Cardiac muscle cell (in vitro differentiated cells and primary cell): ENCODE results near the gene ANKK1. TPM values are rescaled to one million over a fixed set of nuclear protein-coding genes. Genes with fewer than 3 reads are reported as not detected.

ENCODE experiments used
- DNase-seq, 2 donors: peaks; one replicate each; pipeline versions ENCODE4 v3.0.0 to v3.0.0-alpha.2; 2010 to 2017; ENCODE audit warnings: low read depth in 1 of 2, low spot score in 1 of 2
- H3K27ac ChIP-seq: fragments of 200-600 bp; sonication (generic); 2 replicates; pipeline ENCODE4 v1.5.1; 2016
- H3K27me3 ChIP-seq: fragments of 200-600 bp; sonication (generic); 2 replicates; pipeline ENCODE4 v1.6.0; 2016; ENCODE audit warnings: control low read depth
- H3K36me3 ChIP-seq: fragments of 200-600 bp; sonication (generic); 2 replicates; pipeline ENCODE4 v1.5.1; 2016; ENCODE audit warnings: control low read depth
- H3K4me1 ChIP-seq: fragments of 200-600 bp; sonication (generic); 2 replicates; pipeline ENCODE4 v1.8.1; 2017; ENCODE audit warnings: low read depth, mild to moderate bottlenecking, mixed run types
- H3K4me3 ChIP-seq: fragments of 200-600 bp; sonication (generic); 2 replicates; pipeline ENCODE4 v1.5.1; 2016; ENCODE audit warnings: mild to moderate bottlenecking
- H3K9me3 ChIP-seq: fragments of 200-600 bp; sonication (generic); 2 replicates; pipeline ENCODE4 v1.5.1; 2017; ENCODE audit warnings: low read depth, mild to moderate bottlenecking, control low read depth
- polyA plus RNA-seq: library from polyadenylated mRNA; unstranded; fragments of >200 nt; fragmentation: Nextera tagmentation; extraction: Ambion mirVana; gene quantifications from 2 replicates; pipeline ENCODE4 v1.2.1, GENCODE V29; 2016
- total RNA-seq: library from RNA; depleted of rRNA; stranded (reverse); fragments of >200 nt; gene quantifications from 2 replicates; pipeline ENCODE4 v1.2.3, GENCODE V29; 2016
- TF ChIP-seq, protein P1 (sequence below): IDR thresholded peaks from 2 replicates; pipeline ENCODE4 v1.5.1; 2012; ENCODE audit warnings: low read depth, mild to moderate bottlenecking, low read length

The ANKK1 gene
- total and polyA plus RNA-seq, 2 experiments from 2014 or later = 0.09 TPM; not detected in 1

DNA sequence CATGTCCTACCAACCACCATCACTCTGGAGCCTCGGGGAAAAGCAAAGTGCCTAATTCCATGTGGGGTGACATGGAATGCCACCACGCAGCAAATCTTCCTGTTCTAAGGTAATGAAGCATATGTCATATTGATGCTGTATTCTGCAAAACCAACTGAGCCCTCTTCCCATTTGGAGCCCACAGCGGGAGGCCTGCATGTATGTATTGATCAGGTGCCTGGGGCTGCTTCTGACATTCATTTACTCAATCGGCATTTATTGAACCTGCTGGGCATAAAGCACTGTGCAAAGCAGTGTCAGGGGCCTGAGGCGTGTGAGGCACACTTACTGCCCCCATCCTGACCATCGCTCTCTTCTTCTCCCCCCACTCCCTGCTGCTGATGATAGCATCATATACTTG is 39.1 kb downstream of the ANKK1 start:
- Histone ChIP-seq H3K9me3 (no peaks in the 10 kb centered on the region), H3K36me3 (no peaks in the 10 kb centered on the region), H3K27me3 (no peaks in the 10 kb centered on the region)

DNA sequence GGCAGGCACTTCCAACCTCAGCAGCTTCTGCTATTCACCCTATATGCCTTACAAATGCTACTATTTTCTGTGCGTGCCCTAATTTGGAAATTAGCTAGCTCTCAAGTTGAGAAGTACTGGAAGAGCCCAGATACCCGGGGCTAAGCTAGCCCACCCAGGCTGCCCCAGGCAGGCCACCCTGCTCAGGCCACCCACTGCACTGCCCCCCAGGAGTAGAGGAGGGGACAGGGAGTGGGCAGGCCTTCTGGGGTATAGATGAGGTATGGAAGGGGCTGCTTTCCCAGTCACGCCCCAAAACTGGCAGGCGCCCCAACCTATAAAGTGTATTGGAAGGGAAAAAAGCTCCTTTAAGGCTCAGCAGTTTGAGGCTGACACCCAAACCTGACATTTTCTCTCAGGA is 44.2 kb downstream of the ANKK1 start:
- no peaks in the 10 kb centered on the region for H3K9me3 ChIP-seq
- H3K4me1 ChIP-seq = peaks cover 7% of the 10 kb centered on the region
- H3K27me3 ChIP-seq = no peaks in the 10 kb centered on the region
- no peak for DNase-seq
- TF ChIP-seq, protein P1, sequence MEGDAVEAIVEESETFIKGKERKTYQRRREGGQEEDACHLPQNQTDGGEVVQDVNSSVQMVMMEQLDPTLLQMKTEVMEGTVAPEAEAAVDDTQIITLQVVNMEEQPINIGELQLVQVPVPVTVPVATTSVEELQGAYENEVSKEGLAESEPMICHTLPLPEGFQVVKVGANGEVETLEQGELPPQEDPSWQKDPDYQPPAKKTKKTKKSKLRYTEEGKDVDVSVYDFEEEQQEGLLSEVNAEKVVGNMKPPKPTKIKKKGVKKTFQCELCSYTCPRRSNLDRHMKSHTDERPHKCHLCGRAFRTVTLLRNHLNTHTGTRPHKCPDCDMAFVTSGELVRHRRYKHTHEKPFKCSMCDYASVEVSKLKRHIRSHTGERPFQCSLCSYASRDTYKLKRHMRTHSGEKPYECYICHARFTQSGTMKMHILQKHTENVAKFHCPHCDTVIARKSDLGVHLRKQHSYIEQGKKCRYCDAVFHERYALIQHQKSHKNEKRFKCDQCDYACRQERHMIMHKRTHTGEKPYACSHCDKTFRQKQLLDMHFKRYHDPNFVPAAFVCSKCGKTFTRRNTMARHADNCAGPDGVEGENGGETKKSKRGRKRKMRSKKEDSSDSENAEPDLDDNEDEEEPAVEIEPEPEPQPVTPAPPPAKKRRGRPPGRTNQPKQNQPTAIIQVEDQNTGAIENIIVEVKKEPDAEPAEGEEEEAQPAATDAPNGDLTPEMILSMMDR = no peak
- no peak overlapping the region for H3K4me3 ChIP-seq
- no peaks in the 10 kb centered on the region for H3K36me3 ChIP-seq
- H3K27ac ChIP-seq = no peak overlapping the region

More for the DNA sequence above, 39.1 kb downstream of the ANKK1 start:
- Histone ChIP-seq H3K4me3 (no peak overlapping the region), H3K27ac (no peak overlapping the region), H3K4me1 (peaks cover 7% of the 10 kb centered on the region)
- DNase-seq = no peak
- TF ChIP-seq, protein P1 = no peak

DNA sequence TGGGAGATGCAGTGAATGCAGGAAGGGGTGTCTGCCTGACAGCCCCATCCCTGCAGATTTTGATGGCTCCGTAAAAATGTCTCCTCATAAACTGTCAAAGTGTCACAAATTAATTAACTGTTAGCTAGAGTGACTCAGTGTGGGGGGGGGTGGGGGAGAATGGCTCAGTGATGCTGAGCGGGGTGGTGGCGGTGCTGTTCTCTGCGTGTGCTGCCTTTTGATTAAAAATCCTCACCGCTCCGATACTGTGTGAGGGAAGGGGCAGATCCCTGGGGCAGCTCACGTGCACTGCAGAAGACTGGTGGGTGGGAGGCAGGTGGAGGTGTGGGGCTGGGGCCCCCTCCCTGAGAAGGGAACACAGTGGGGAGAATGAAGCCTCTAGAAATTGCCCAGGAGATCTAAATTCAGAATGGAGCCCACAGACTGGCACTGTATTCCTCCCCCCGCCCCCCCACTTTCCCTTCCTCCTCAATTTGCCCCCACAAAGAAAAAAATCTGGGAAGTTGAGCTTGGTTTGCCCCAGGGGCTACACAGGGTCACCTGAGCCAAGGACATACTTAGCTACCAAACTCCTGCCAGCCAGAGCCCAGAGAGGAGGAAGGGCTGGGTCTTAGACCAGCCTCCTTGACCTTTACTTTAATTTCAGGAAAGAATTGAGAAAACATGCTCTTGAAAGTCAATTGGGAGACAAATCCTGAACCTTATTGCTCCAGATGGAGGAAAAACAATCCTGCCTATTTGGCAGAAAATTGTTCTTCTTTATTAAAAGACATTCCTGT is 47.8 kb downstream of the ANKK1 start:
- Histone ChIP-seq H3K27me3 (no peaks in the 10 kb centered on the region), H3K9me3 (no peaks in the 10 kb centered on the region), H3K36me3 (no peaks in the 10 kb centered on the region), H3K4me3 (no peak overlapping the region), H3K4me1 (no peaks in the 10 kb centered on the region), H3K27ac (no peak overlapping the region)
- DNase-seq = no peak
- TF ChIP-seq, protein P1 = no peak

DNA sequence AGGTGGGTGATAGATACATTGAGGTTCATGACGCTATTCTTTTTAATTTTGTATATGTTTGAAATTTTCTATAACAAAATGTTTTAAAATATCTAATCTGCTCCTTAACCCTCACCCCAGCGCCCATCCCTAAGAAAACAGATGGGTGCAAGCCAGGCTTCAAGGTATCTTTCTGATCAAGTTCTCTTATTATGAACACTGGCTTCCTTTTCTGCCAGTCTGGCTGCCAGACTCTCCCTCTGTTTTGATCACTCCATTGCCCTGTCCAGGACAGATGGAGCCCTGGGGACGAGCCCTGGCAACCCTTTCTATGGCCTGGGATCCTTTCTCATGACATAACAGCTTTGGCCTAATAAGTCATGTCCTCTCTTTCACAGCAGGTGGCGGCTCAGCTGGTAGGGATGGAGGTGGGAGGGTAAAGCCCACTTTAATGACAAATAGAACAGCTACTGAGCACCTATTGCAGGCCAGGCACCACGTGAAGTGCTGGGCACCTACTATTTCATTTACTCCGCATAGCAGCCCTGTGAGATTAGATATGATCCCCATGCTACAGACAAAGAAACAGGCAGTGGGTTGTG is 49.2 kb downstream of the ANKK1 start:
- Histone ChIP-seq H3K27me3 (no peaks in the 10 kb centered on the region), H3K4me1 (no peaks in the 10 kb centered on the region), H3K36me3 (no peaks in the 10 kb centered on the region), H3K27ac (no peak overlapping the region), H3K4me3 (no peak overlapping the region), H3K9me3 (no peaks in the 10 kb centered on the region)
- no peak for DNase-seq
- TF ChIP-seq, protein P1 = no peak

DNA sequence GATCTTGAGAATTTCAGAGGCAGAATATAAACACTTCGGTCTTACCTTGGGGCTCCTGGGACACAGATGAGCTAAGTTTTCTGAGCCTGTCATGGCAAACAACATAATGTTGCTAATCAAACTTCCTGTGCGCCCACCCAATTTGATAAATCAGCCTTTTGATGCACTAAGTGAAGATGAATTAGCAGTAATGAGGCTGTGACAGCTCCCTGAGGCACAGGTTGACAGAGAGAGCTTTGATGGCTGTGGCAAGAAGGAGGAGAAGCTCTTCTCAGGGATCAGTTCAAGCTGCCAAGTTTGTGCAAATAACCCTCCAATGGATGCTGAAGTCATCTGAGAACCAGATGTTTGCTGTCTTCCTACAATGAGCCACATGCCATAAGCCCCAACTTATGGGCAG is 53.2 kb downstream of the ANKK1 start:
- TF ChIP-seq, protein P1 = no peak
- no peaks in the 10 kb centered on the region for H3K9me3 ChIP-seq
- no peaks in the 10 kb centered on the region for H3K36me3 ChIP-seq
- H3K4me1 ChIP-seq = peaks cover 5% of the 10 kb centered on the region
- DNase-seq = no peak
- H3K27me3 ChIP-seq = no peaks in the 10 kb centered on the region
- no peak overlapping the region for H3K27ac ChIP-seq
- H3K4me3 ChIP-seq = no peak overlapping the region
